HepG2 (cell line): ENCODE data around the gene GRIN3B. TPM values are rescaled to one million over a fixed set of nuclear protein-coding genes. Genes with fewer than 3 reads are reported as not detected.

Experiments
- AGO2 ChIP-seq: fragments of 200-400 bp; formaldehyde crosslinking; optimal IDR thresholded peaks from 2 replicates; pipeline ENCODE3; 2017; ENCODE audit warnings: mild to moderate bottlenecking, low read depth, low read length, moderate library complexity
- ARID4A ChIP-seq: sonication (generic); formaldehyde crosslinking; IDR thresholded peaks from 2 replicates; pipeline ENCODE4 v1.5.0; 2020; ENCODE audit warnings: mild to moderate bottlenecking, missing genetic modification reagents, borderline replicate concordance
- DR1 ChIP-seq: sonication (generic); formaldehyde crosslinking; IDR thresholded peaks from 2 replicates; pipeline ENCODE4 v1.8.0; 2021; ENCODE audit warnings: mild to moderate bottlenecking, missing genetic modification reagents, inconsistent platforms
- PBX3 ChIP-seq: sonication (generic); formaldehyde crosslinking; IDR thresholded peaks from 2 replicates; pipeline ENCODE4 v1.8.1; 2023; ENCODE audit warnings: missing genetic modification reagents, inconsistent platforms, borderline replicate concordance
- SMARCE1 ChIP-seq: fragments of 450-650 bp; IDR thresholded peaks from 2 replicates; pipeline ENCODE4 v1.6.1; 2017; ENCODE audit warnings: borderline replicate concordance
- TP53 ChIP-seq: sonication (generic); formaldehyde crosslinking; conservative IDR thresholded peaks from 2 replicates; pipeline ENCODE4 v1.4.0; 2020; ENCODE audit warnings: missing genetic modification reagents
- XRCC5 ChIP-seq: fragments of 200-400 bp; formaldehyde crosslinking; optimal IDR thresholded peaks from 2 replicates; pipeline ENCODE3; 2017; ENCODE audit warnings: mild to moderate bottlenecking, low read length
- ZNF589 ChIP-seq: sonication (generic); formaldehyde crosslinking; conservative IDR thresholded peaks from 2 replicates; pipeline ENCODE4 v1.8.0; 2022; ENCODE audit warnings: mild to moderate bottlenecking, moderate library complexity, missing genetic modification reagents
- ZNF605 ChIP-seq: sonication (generic); formaldehyde crosslinking; IDR thresholded peaks from 2 replicates; pipeline ENCODE4 v1.8.0; 2022; ENCODE audit warnings: mild to moderate bottlenecking, missing genetic modification reagents
- polyA plus RNA-seq, 8 experiments: library from polyadenylated mRNA; depleted of rRNA in 3 of 8; stranded (reverse) in 7 of 8; unstranded in 1 of 8; fragments of >200 nt; fragmentation: Illumina TruSeq in 4 of 8; extraction: Trizol in 4 of 8; gene quantifications; 2 replicates each; pipeline versions ENCODE4 v1.2.1 to v1.2.3, GENCODE V29; 2011 to 2016; ENCODE audit warnings: low read depth in 4 of 8, missing spikeins in 1 of 8, mixed read lengths in 1 of 8; ENCODE audit not compliant: insufficient read depth in 1 of 8
- total RNA-seq, 5 experiments: library from RNA; depleted of rRNA; stranded (reverse); fragments of >200 nt; fragmentation: Illumina TruSeq; extraction: Trizol; gene quantifications; 2 replicates each; pipeline ENCODE4 v1.2.3, GENCODE V29; 2016; ENCODE audit warnings: low read depth in 1 of 5
- TF ChIP-seq, protein P1 (sequence below): sonication (generic); formaldehyde crosslinking; IDR thresholded peaks from 2 replicates; pipeline ENCODE4 v1.5.0; 2020; ENCODE audit warnings: mild to moderate bottlenecking, missing genetic modification reagents, borderline replicate concordance
- TF ChIP-seq, protein P2 (sequence below): IDR thresholded peaks from 2 replicates; pipeline ENCODE4 v1.6.1; 2016; ENCODE audit warnings: control low read depth
- TF ChIP-seq, protein P3 (sequence below): sonication (generic); formaldehyde crosslinking; IDR thresholded peaks from 2 replicates; pipeline ENCODE4 v1.8.0; 2022; ENCODE audit warnings: mild to moderate bottlenecking, missing genetic modification reagents, moderate library complexity

The GRIN3B gene
- total and polyA plus RNA-seq, 2 of the 13 experiments (the other 11 are each of a cell fraction or from before 2014, with no cell fraction given): 0.07 to 0.20 TPM

DNA sequence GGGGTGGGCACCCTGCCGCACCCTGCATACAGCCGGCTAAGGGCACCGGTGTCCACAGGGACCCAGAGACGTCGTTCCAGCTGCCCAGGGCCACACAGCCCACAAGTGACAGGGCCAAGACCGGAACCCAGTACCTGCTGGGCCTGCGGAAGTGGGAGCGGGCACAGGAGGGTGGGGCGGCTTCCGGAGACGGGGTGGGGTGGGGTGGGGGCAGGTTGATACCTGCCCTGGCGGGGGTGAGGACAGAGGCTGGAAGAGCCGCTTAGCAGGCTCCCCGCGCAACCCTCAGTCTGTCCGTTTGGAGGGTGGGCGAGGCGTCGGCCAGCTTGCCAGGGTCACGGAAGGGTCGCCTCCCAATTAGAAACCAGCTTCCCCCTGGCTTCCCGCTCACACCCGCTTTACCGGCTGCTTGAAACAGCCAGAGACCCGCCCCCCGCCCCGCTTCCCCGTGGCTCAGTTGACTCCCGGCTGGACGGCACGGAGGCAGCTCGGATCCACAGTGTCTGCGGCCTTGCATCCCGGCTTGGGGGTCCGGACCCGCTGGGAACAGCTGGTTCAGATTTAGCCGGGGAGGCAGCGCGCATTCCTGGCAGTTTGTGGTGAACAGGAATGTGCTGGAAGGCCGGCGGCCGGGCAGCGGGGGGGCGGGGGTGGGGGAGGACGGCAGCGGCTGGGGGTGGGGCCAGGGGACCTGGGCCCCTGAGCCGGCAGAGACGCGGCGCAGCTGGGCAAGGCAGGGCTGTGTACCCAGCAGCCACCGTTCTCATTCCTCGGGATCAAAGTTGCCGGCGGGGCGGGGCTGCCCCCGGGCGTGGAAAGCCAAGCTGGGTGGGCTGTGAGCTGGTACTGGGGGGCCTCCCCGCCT is 28.1 kb downstream of the GRIN3B start (continued):
- TF ChIP-seq, protein P1, sequence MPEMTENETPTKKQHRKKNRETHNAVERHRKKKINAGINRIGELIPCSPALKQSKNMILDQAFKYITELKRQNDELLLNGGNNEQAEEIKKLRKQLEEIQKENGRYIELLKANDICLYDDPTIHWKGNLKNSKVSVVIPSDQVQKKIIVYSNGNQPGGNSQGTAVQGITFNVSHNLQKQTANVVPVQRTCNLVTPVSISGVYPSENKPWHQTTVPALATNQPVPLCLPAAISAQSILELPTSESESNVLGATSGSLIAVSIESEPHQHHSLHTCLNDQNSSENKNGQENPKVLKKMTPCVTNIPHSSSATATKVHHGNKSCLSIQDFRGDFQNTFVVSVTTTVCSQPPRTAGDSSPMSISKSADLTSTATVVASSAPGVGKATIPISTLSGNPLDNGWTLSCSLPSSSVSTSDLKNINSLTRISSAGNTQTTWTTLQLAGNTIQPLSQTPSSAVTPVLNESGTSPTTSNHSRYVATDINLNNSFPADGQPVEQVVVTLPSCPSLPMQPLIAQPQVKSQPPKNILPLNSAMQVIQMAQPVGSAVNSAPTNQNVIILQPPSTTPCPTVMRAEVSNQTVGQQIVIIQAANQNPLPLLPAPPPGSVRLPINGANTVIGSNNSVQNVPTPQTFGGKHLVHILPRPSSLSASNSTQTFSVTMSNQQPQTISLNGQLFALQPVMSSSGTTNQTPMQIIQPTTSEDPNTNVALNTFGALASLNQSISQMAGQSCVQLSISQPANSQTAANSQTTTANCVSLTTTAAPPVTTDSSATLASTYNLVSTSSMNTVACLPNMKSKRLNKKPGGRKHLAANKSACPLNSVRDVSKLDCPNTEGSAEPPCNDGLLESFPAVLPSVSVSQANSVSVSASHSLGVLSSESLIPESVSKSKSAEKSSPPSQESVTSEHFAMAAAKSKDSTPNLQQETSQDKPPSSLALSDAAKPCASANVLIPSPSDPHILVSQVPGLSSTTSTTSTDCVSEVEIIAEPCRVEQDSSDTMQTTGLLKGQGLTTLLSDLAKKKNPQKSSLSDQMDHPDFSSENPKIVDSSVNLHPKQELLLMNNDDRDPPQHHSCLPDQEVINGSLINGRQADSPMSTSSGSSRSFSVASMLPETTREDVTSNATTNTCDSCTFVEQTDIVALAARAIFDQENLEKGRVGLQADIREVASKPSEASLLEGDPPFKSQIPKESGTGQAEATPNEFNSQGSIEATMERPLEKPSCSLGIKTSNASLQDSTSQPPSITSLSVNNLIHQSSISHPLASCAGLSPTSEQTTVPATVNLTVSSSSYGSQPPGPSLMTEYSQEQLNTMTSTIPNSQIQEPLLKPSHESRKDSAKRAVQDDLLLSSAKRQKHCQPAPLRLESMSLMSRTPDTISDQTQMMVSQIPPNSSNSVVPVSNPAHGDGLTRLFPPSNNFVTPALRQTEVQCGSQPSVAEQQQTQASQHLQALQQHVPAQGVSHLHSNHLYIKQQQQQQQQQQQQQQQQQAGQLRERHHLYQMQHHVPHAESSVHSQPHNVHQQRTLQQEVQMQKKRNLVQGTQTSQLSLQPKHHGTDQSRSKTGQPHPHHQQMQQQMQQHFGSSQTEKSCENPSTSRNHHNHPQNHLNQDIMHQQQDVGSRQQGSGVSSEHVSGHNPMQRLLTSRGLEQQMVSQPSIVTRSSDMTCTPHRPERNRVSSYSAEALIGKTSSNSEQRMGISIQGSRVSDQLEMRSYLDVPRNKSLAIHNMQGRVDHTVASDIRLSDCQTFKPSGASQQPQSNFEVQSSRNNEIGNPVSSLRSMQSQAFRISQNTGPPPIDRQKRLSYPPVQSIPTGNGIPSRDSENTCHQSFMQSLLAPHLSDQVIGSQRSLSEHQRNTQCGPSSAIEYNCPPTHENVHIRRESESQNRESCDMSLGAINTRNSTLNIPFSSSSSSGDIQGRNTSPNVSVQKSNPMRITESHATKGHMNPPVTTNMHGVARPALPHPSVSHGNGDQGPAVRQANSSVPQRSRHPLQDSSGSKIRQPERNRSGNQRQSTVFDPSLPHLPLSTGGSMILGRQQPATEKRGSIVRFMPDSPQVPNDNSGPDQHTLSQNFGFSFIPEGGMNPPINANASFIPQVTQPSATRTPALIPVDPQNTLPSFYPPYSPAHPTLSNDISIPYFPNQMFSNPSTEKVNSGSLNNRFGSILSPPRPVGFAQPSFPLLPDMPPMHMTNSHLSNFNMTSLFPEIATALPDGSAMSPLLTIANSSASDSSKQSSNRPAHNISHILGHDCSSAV (CRISPR knock-in tag): no peak
- TF ChIP-seq ZNF605 (CRISPR knock-in tag) (no peak), TP53 (CRISPR knock-in tag) (no peak), SMARCE1 (no peak), XRCC5 (no peak), DR1 (no peak), AGO2 (peak; percentile 36), ZNF589 (CRISPR knock-in tag) (no peak), ARID4A (CRISPR knock-in tag) (peak; percentile 47; the same call in 1 of the 2 replicates), PBX3 (CRISPR knock-in tag) (no peak)
- TF ChIP-seq, protein P2, sequence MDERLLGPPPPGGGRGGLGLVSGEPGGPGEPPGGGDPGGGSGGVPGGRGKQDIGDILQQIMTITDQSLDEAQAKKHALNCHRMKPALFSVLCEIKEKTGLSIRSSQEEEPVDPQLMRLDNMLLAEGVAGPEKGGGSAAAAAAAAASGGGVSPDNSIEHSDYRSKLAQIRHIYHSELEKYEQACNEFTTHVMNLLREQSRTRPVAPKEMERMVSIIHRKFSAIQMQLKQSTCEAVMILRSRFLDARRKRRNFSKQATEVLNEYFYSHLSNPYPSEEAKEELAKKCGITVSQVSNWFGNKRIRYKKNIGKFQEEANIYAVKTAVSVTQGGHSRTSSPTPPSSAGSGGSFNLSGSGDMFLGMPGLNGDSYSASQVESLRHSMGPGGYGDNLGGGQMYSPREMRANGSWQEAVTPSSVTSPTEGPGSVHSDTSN (CRISPR knock-in tag): no peak
- TF ChIP-seq, protein P3, sequence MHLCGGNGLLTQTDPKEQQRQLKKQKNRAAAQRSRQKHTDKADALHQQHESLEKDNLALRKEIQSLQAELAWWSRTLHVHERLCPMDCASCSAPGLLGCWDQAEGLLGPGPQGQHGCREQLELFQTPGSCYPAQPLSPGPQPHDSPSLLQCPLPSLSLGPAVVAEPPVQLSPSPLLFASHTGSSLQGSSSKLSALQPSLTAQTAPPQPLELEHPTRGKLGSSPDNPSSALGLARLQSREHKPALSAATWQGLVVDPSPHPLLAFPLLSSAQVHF (CRISPR knock-in tag): no peak
